ENCODE data around the gene IQSEC3.
"Not testable (repeated sequence)": the region's sequence is repeated elsewhere in the genome, so short reads cannot be mapped to it uniquely, and the experiment has no call there.

The IQSEC3 gene

GRCh38 chr12:184811-185575, 118.4 kb downstream of the IQSEC3 start:
- Histone ChIP-seq H3K4me1 (peaks cover 0 to 12% (median 8%) of the 10 kb centered on the region in 4 donors), H3K36me3 (no peaks in the 10 kb centered on the region), H3K27ac (no peak overlapping the region), H3K9me3 (no peaks in the 10 kb centered on the region), H3K4me3 (no peak overlapping the region), H3K27me3 (peaks cover 0 to 8% of the 10 kb centered on the region in 2 donors)
- TF ChIP-seq CTCF (IDR thresholded peaks at IDR 0.05), result no peak
- intact Hi-C loops (cut with DNase I; ENCODE audit: low total_unique reads), result no loop called here
- DNase-seq, result no peak

- intact Hi-C loops (cut with DNase I; ENCODE audit: low total_unique reads), result no loop called here
- Histone ChIP-seq H3K9me3 (no peaks in the 10 kb centered on the region), H3K36me3 (no peaks in the 10 kb centered on the region), H3K4me3 (no peak overlapping the region), H3K27ac (no peak overlapping the region), H3K4me1 (peaks cover 0 to 12% (median 8%) of the 10 kb centered on the region in 4 donors), H3K27me3 (peaks cover 0 to 8% of the 10 kb centered on the region in 2 donors)
- no peak for DNase-seq
- no peak for TF ChIP-seq CTCF (IDR thresholded peaks at IDR 0.05)
Measured at GRCh38 chr12:185576-185955, 119.0 kb downstream of the IQSEC3 start.

- intact Hi-C loops (cut with DNase I; ENCODE audit: low total_unique reads), result no loop called here
- Histone ChIP-seq H3K9me3 (no peaks in the 10 kb centered on the region), H3K27me3 (peaks cover 0 to 12% of the 10 kb centered on the region in 2 donors), H3K4me1 (peaks cover 0 to 12% (median 8%) of the 10 kb centered on the region in 4 donors), H3K27ac (no peak overlapping the region), H3K36me3 (no peaks in the 10 kb centered on the region), H3K4me3 (no peak overlapping the region)
- no peak for TF ChIP-seq CTCF (IDR thresholded peaks at IDR 0.05)
- no peak for DNase-seq
Measured at GRCh38 chr12:186006-186625, 119.5 kb downstream of the IQSEC3 start.

- Histone ChIP-seq H3K27me3 (peaks cover 0 to 28% of the 10 kb centered on the region in 2 donors), H3K4me1 (peaks cover 0 to 12% (median 8%) of the 10 kb centered on the region in 4 donors), H3K4me3 (peak overlapping the region; percentile 35 to 48)
- H3K27ac ChIP-seq; H3K9me3 ChIP-seq; H3K36me3 ChIP-seq; DNase-seq; intact Hi-C loops (cut with DNase I; ENCODE audit: low total_unique reads): not testable (repeated sequence)
Measured at GRCh38 chr12:187986-188909, 121.7 kb downstream of the IQSEC3 start.

GRCh38 chr12:188910-189621, 122.5 kb downstream of the IQSEC3 start:
- H3K27ac ChIP-seq, result no peak overlapping the region
- no peaks in the 10 kb centered on the region for H3K36me3 ChIP-seq
- peaks cover 0 to 36% of the 10 kb centered on the region in 2 donors for H3K27me3 ChIP-seq
- DNase-seq, result no peak
- H3K9me3 ChIP-seq, result no peaks in the 10 kb centered on the region
- H3K4me3 ChIP-seq, result peak overlapping the region; percentile 35 to 48
- H3K4me1 ChIP-seq, result peaks cover 0 to 12% (median 8%) of the 10 kb centered on the region in 4 donors
- intact Hi-C loops (cut with DNase I; ENCODE audit: low total_unique reads), result no loop called here
- TF ChIP-seq CTCF (IDR thresholded peaks at IDR 0.05), result peak; percentile 65 to 66

All from tibial artery (tissue), 4 donors.